K562 (cell line): Measurements from ENCODE around the gene PWP2. TPM values are rescaled to one million over a fixed set of nuclear protein-coding genes. Genes with fewer than 3 reads are reported as not detected.
A peak's percentile ranks its signal among the peaks of the same experiment; 100 is the strongest.

Experiments used
- ATAC-seq: fragments of 200-7000 bp; cut with Tn5 transposase; 3 replicates; pipeline ENCODE4 v1.9.1; 2020; ENCODE audit warnings: moderate library complexity
- BruUV-seq: library from RNA; stranded (reverse); fragments of 400-500 nt; replicated peaks from 2 replicates; lab custom pipeline; 2021; lab: Mats Ljungman, UMichigan
- CTCF ChIA-PET: fragments of 300-600 bp; formaldehyde crosslinking; extraction: SDS; loops from one replicate; lab custom pipeline; 2021; ENCODE audit warnings: low intra/inter-chr PET ratio; lab: Yijun Ruan, JAX
- POLR2A ChIA-PET: fragments of 300-600, 350-650 bp; sonication (Branson Sonifier 250); formaldehyde crosslinking; extraction: SDS; loops from one replicate; lab custom pipeline; 2021; ENCODE audit warnings: antibody characterized with exemption, inconsistent platforms; lab: Yijun Ruan, JAX
- DNase-seq, 4 experiments: peaks; one replicate each; pipeline versions ENCODE4 v3.0.0 to v3.0.0-alpha.2; 2011 to 2018; ENCODE audit warnings: low spot score in 3 of 4, mixed read lengths in 3 of 4; ENCODE audit errors: extremely low read depth in 1 of 4
- FAIRE-seq: peaks from 2 replicates; lab custom pipeline; 2011; peaks lifted over from hg19 to GRCh38; lab: Jason Lieb, UNC
- H2AFZ ChIP-seq: 2 replicates; pipeline ENCODE4 v1.6.0; 2011; ENCODE audit warnings: low read depth, low read length, control low read depth, inconsistent platforms
- H3K27ac ChIP-seq: fragments of 200-600 bp; 3 replicates; pipeline ENCODE4 v1.8.0; 2011; ENCODE audit warnings: low read depth, mild to moderate bottlenecking, control low read depth, inconsistent platforms, low read length, moderate library complexity, mixed read lengths; ENCODE audit errors: extremely low read depth
- H3K27me3 ChIP-seq, 2 experiments: fragments of 300-600 bp in 1 of 2; 2 replicates in 1 of 2; 3 replicates in 1 of 2; pipeline versions ENCODE4 v1.6.0 to v1.8.0; 2011; ENCODE audit warnings: inconsistent platforms in 2 of 2, low read length in 2 of 2, mild to moderate bottlenecking in 1 of 2, mixed read lengths in 1 of 2, moderate library complexity in 1 of 2; ENCODE audit not compliant: control insufficient read depth in 2 of 2, insufficient read depth in 2 of 2
- H3K36me3 ChIP-seq: fragments of 300-600 bp; 3 replicates; pipeline ENCODE4 v1.8.0; 2011; ENCODE audit warnings: mild to moderate bottlenecking, low read length, inconsistent platforms; ENCODE audit not compliant: control insufficient read depth, insufficient read depth
- H3K4me1 ChIP-seq, 2 experiments: fragments of 200-600 bp in 1 of 2; replicated peaks in 1 of 2; 2 replicates in 1 of 2; 3 replicates in 1 of 2; pipeline versions ENCODE4 v1.5.1 to v1.8.0; 2011; ENCODE audit warnings: inconsistent platforms in 2 of 2, low read length in 2 of 2, mild to moderate bottlenecking in 1 of 2, mixed read lengths in 1 of 2, moderate library complexity in 1 of 2; ENCODE audit not compliant: control insufficient read depth in 2 of 2, insufficient read depth in 2 of 2
- H3K4me2 ChIP-seq: 2 replicates; pipeline ENCODE4 v1.6.1; 2011; ENCODE audit warnings: low read length, control low read depth, inconsistent platforms, mixed read lengths; ENCODE audit not compliant: insufficient read depth
- H3K4me3 ChIP-seq: fragments of 200-600 bp; sonication (generic), shearing (Covaris generic); 2 replicates; pipeline ENCODE4 v1.5.1; 2016; ENCODE audit warnings: control low read depth, inconsistent platforms
- H3K79me2 ChIP-seq: fragments of 200-600 bp; 3 replicates; pipeline ENCODE4 v1.8.0; 2011; ENCODE audit warnings: low read length, inconsistent platforms; ENCODE audit not compliant: control insufficient read depth, insufficient read depth
- H3K9ac ChIP-seq, 2 experiments: 2 replicates each; pipeline versions ENCODE4 v1.6.0 to v1.6.1; 2011; ENCODE audit warnings: low read depth in 2 of 2, low read length in 2 of 2, control low read depth in 1 of 2, inconsistent platforms in 1 of 2, mild to moderate bottlenecking in 1 of 2, mixed read lengths in 1 of 2; ENCODE audit not compliant: insufficient read depth in 1 of 2
- H3K9me1 ChIP-seq: one replicate; pipeline ENCODE4 v1.6.0; 2011; ENCODE audit warnings: inconsistent platforms, mild to moderate bottlenecking, low read length, moderate library complexity; ENCODE audit not compliant: control insufficient read depth, insufficient read depth
- H3K9me3 ChIP-seq: replicated peaks from 2 replicates; pipeline ENCODE4 v1.5.1; 2011; ENCODE audit warnings: low read depth, low read length, inconsistent platforms; ENCODE audit not compliant: control insufficient read depth, insufficient read depth
- H4K20me1 ChIP-seq: replicated peaks from 2 replicates; pipeline ENCODE4 v1.6.1; 2011; ENCODE audit warnings: low read length, inconsistent platforms, mixed read lengths; ENCODE audit not compliant: control insufficient read depth, insufficient read depth
- ATF3 ChIP-seq, 2 experiments: fragments of 450-650 bp in 1 of 2; sonication (generic) in 1 of 2; formaldehyde crosslinking in 1 of 2; IDR thresholded peaks in 1 of 2; conservative IDR thresholded peaks in 1 of 2; 2 replicates each; pipeline versions ENCODE4 v1.6.1 to v1.8.1; 2016 to 2023; ENCODE audit warnings: mild to moderate bottlenecking in 2 of 2, moderate library complexity in 2 of 2, inconsistent platforms in 1 of 2, missing genetic modification reagents in 1 of 2
- C11orf30 ChIP-seq: fragments of 450-650 bp; IDR thresholded peaks from 2 replicates; pipeline ENCODE4 v1.6.1; 2016; ENCODE audit warnings: low read depth, mild to moderate bottlenecking
- ESRRA ChIP-seq: fragments of 450-650 bp; IDR thresholded peaks from 2 replicates; pipeline ENCODE4 v1.6.1; 2014; ENCODE audit warnings: low read depth, mild to moderate bottlenecking, moderate library complexity, borderline replicate concordance
- FOXA1 ChIP-seq: fragments of 450-650 bp; IDR thresholded peaks from 2 replicates; pipeline ENCODE4 v1.6.1; 2016; ENCODE audit warnings: mild to moderate bottlenecking, borderline replicate concordance
- IRF2 ChIP-seq: sonication (generic); formaldehyde crosslinking; IDR thresholded peaks from 2 replicates; pipeline ENCODE4 v1.8.1; 2022; ENCODE audit warnings: mild to moderate bottlenecking, missing genetic modification reagents
- MAFK ChIP-seq: IDR thresholded peaks from 2 replicates; pipeline ENCODE4 v1.6.1; 2011; ENCODE audit warnings: low read length, improper control_type of control experiment
- MYBL2 ChIP-seq, 2 experiments: fragments of 450-650 bp in 1 of 2; sonication (generic) in 1 of 2; formaldehyde crosslinking in 1 of 2; IDR thresholded peaks; 2 replicates each; pipeline versions ENCODE4 v1.6.1 to v1.8.1; 2017 to 2022; ENCODE audit warnings: borderline replicate concordance in 1 of 2, inconsistent platforms in 1 of 2, low read depth in 1 of 2, mild to moderate bottlenecking in 1 of 2, missing genetic modification reagents in 1 of 2, moderate library complexity in 1 of 2
- RBM15 ChIP-seq: fragments of 200-400 bp; formaldehyde crosslinking; IDR thresholded peaks from 2 replicates; pipeline ENCODE4 v1.6.1; 2018; ENCODE audit warnings: mild to moderate bottlenecking, low read length, moderate library complexity; ENCODE audit not compliant: insufficient read depth
- SMC3 ChIP-seq: conservative IDR thresholded peaks from 2 replicates; pipeline ENCODE4 v1.6.1; 2011; ENCODE audit warnings: low read depth, low read length, improper control_type of control experiment; ENCODE audit not compliant: insufficient read depth
- SRSF9 ChIP-seq: fragments of 200-400 bp; formaldehyde crosslinking; IDR thresholded peaks from 2 replicates; pipeline ENCODE4 v1.6.1; 2017; ENCODE audit warnings: low read depth, low read length, borderline replicate concordance
- TGIF2 ChIP-seq: sonication (generic); formaldehyde crosslinking; IDR thresholded peaks from 2 replicates; pipeline ENCODE4 v1.8.1; 2022; ENCODE audit warnings: mild to moderate bottlenecking, missing genetic modification reagents, moderate library complexity
- ZNF121 ChIP-seq: sonication (generic); formaldehyde crosslinking; conservative IDR thresholded peaks from 2 replicates; pipeline ENCODE4 v1.8.0; 2022; ENCODE audit warnings: missing genetic modification reagents
- ZNF639 ChIP-seq, 2 experiments: fragments of 200-800 bp in 1 of 2; sonication (Bioruptor generic) in 1 of 2; sonication (generic) in 1 of 2; formaldehyde crosslinking in 1 of 2; IDR thresholded peaks in 1 of 2; conservative IDR thresholded peaks in 1 of 2; 2 replicates each; pipeline versions ENCODE4 v1.5.0 to v1.6.1; 2016 to 2020; ENCODE audit warnings: missing compliant biosample characterization in 1 of 2, missing genetic modification characterization in 1 of 2, missing genetic modification reagents in 1 of 2
- ZNF717 ChIP-seq: fragments of 250-450 bp; sonication (Bioruptor Pico); IDR thresholded peaks from 2 replicates; pipeline ENCODE4 v1.5.0; 2021
- ZNF780A ChIP-seq: fragments of 250-450 bp; sonication (Bioruptor Pico); IDR thresholded peaks from 2 replicates; pipeline ENCODE4 v1.5.0; 2021; ENCODE audit warnings: mild to moderate bottlenecking
- WGBS: fragments of 100-300 bp; shearing (Covaris generic); methylation state at CpG from one replicate; pipeline ENCODE4 v1.1.6; 2016; ENCODE audit warnings: low coverage, mixed read lengths; ENCODE audit not compliant: insufficient coverage; ENCODE audit errors: missing lambda C conversion rate; 5-methylcytosine and 5-hydroxymethylcytosine counted together
- in situ Hi-C: fragments of 300-500 bp; cut with MboI; formaldehyde crosslinking; loops from 4 replicates; pipeline ENCODE4 v1.15.0; 2018; ENCODE audit warnings: inconsistent platforms, mixed read lengths
- intact Hi-C: fragments of 100-400 bp; cut with micrococcal nuclease; formaldehyde crosslinking; loops from 2 replicates; pipeline ENCODE4 v1.14.2; 2022
- polyA plus RNA-seq, 8 experiments: library from polyadenylated mRNA; depleted of rRNA in 4 of 8; stranded (reverse) in 5 of 8; unstranded in 3 of 8; fragments of >200 nt; fragmentation: Nextera tagmentation in 2 of 8; fragmentation: Illumina TruSeq in 1 of 8; extraction: Ambion mirVana in 2 of 8; extraction: Trizol in 1 of 8; gene quantifications; 2 replicates each; pipeline versions ENCODE4 v1.2.1 to v1.2.3, GENCODE V29; 2011 to 2014; ENCODE audit warnings: inconsistent platforms in 1 of 8, missing spikeins in 1 of 8
- total RNA-seq, 7 experiments: library from RNA; depleted of rRNA in 6 of 7; stranded (reverse); fragments of >200 nt in 6 of 7; fragmentation: Illumina TruSeq in 2 of 7; extraction: Trizol in 2 of 7; gene quantifications; 2 replicates each; pipeline versions ENCODE4 v1.2.1 to v1.2.3, GENCODE V29; 2011 to 2021; ENCODE audit warnings: low replicate concordance in 1 of 7

The PWP2 gene
- total and polyA plus RNA-seq, 9 of the 15 experiments (the other 6 are each of a cell fraction or from before 2014, with no cell fraction given), result 0.72 to 57.6 (median 31.1) TPM

GRCh38 chr21:44090325-44090724 lies 16.9 kb upstream of the PWP2 start:
- ChIA-PET POLR2A (no interaction called here), CTCF (no interaction called here)
- Histone ChIP-seq H4K20me1 (no peaks in the 10 kb centered on the region), H3K79me2 (no peaks in the 10 kb centered on the region), H3K4me3 (no peak overlapping the region), H3K9me3 (no peaks in the 10 kb centered on the region), H3K4me1 (0 out of 5 replicates have a peak, but pooled peaks cover 0 to 4% of the 10 kb centered on the region in 2 experiments), H3K27ac (no peak overlapping the region), H3K4me2 (no peak overlapping the region), H3K27me3 (no peaks in the 10 kb centered on the region), H2AFZ (no peak overlapping the region), H3K9me1 (no peaks in the 10 kb centered on the region), H3K9ac (0 out of 4 replicates have a peak overlapping the region, but pooled peaks of 1 of the 2 experiments have one; percentile 13), H3K36me3 (peaks cover 83% of the 10 kb centered on the region)
- TF ChIP-seq ATF3 (IDR thresholded peaks at IDR 0.05) (no peak), ATF3 (CRISPR knock-in tag; conservative IDR thresholded peaks at IDR 0.05) (no peak), TGIF2 (CRISPR knock-in tag) (no peak), SRSF9 (no peak), FOXA1 (no peak), ZNF780A (no peak), ZNF717 (CRISPR knock-in tag) (no peak), IRF2 (CRISPR knock-in tag) (no peak), MYBL2 (IDR thresholded peaks at IDR 0.05; ENCODE audit: low read depth) (no peak), MYBL2 (CRISPR knock-in tag; IDR thresholded peaks at IDR 0.05; ENCODE audit: borderline replicate concordance) (no peak), C11orf30 (no peak), MAFK (no peak), SMC3 (no peak), ESRRA (no peak), ZNF121 (CRISPR knock-in tag) (no peak), RBM15 (no peak), ZNF639 (CRISPR knock-in tag; conservative IDR thresholded peaks at IDR 0.05 in 1 of 2, IDR thresholded peaks at IDR 0.05 in 1 of 2) (no peak)
- ATAC-seq (no peak), DNase-seq (no peak), FAIRE-seq (no peak)
- WGBS, result 93% methylated on average over 8 of the region's 8 CpGs
- no TSS peak for BruUV-seq
- intact Hi-C loops, result no loop called here
- in situ Hi-C loops, result no loop called here
